ENCODE measurements around the gene IDH3G.

The IDH3G gene

GRCh38 chrX:153829549-153829798, 35.3 kb upstream of the IDH3G start:
- no peak for TF ChIP-seq CTCF (IDR thresholded peaks at IDR 0.05; ENCODE audit: control insufficient read depth, extremely low read depth, insufficient read depth)
- no peak overlapping the region for H3K4me3 ChIP-seq (ENCODE audit: low read depth, low read length)
- no peak for DNase-seq (ENCODE audit: low read depth)

GRCh38 chrX:153828723-153829548, 34.8 kb upstream of the IDH3G start:
- no peak overlapping the region for H3K4me3 ChIP-seq (ENCODE audit: low read depth, low read length)
- no peak for DNase-seq (ENCODE audit: low read depth)
- TF ChIP-seq CTCF (IDR thresholded peaks at IDR 0.05; ENCODE audit: control insufficient read depth, extremely low read depth, insufficient read depth), result no peak

- no peak overlapping the region for H3K4me3 ChIP-seq (ENCODE audit: low read depth, low read length)
- no peak for DNase-seq (ENCODE audit: low read depth)
- no peak for TF ChIP-seq CTCF (IDR thresholded peaks at IDR 0.05; ENCODE audit: control insufficient read depth, extremely low read depth, insufficient read depth)
Observed at GRCh38 chrX:153828308-153828707, 34.1 kb upstream of the IDH3G start.

GRCh38 chrX:153827903-153828302, 33.7 kb upstream of the IDH3G start:
- no peak overlapping the region for H3K4me3 ChIP-seq (ENCODE audit: low read depth, low read length)
- TF ChIP-seq CTCF (IDR thresholded peaks at IDR 0.05; ENCODE audit: control insufficient read depth, extremely low read depth, insufficient read depth), result no peak
- DNase-seq (ENCODE audit: low read depth), result no peak

- DNase-seq (ENCODE audit: low read depth), result no peak
- H3K4me3 ChIP-seq (ENCODE audit: low read depth, low read length), result no peak overlapping the region
- TF ChIP-seq CTCF (IDR thresholded peaks at IDR 0.05; ENCODE audit: control insufficient read depth, extremely low read depth, insufficient read depth), result no peak
Observed at GRCh38 chrX:153827016-153827415, 32.8 kb upstream of the IDH3G start.

GRCh38 chrX:153825042-153825441, 30.9 kb upstream of the IDH3G start:
- no peak for TF ChIP-seq CTCF (IDR thresholded peaks at IDR 0.05; ENCODE audit: control insufficient read depth, extremely low read depth, insufficient read depth)
- no peak overlapping the region for H3K4me3 ChIP-seq (ENCODE audit: low read depth, low read length)
- no peak for DNase-seq (ENCODE audit: low read depth)

GRCh38 chrX:153824348-153824747, 30.2 kb upstream of the IDH3G start:
- DNase-seq (ENCODE audit: low read depth), result no peak
- TF ChIP-seq CTCF (IDR thresholded peaks at IDR 0.05; ENCODE audit: control insufficient read depth, extremely low read depth, insufficient read depth), result no peak

More at GRCh38 chrX:153824348-153824747, 30.2 kb upstream of the IDH3G start:
- no peak overlapping the region for H3K4me3 ChIP-seq (ENCODE audit: low read depth, low read length)
